ENCODE data around the gene LCE6A. TPM values are rescaled to one million over a fixed set of nuclear protein-coding genes. Genes with fewer than 3 reads are reported as not detected.
A peak's percentile ranks its signal among the peaks of the same experiment; 100 is the strongest.

Gene LCE6A
- total RNA-seq (2014; rRNA removed; shearing (Covaris generic)), result not detected in 2 replicates
- polyA plus RNA-seq (2014; cell fraction: nucleus; rRNA removed), result not detected in 2 replicates

GRCh38 chr1:152842556-152842955 lies at the start of gene LCE6A:
LCE6A (plus strand) TSS chr1:152842856; CDS start chr1:152843521, 665 bp downstream.
- DNase-seq (ENCODE audit: extremely low read depth, low read depth), result no peak

- DNase-seq (ENCODE audit: extremely low read depth, low read depth), result no peak
Measured at GRCh38 chr1:152795686-152796085, 47.0 kb upstream of the LCE6A start.

- DNase-seq (ENCODE audit: extremely low read depth, low read depth), result no peak
Measured at GRCh38 chr1:152796421-152796820, 46.2 kb upstream of the LCE6A start, which contains the start of gene LCE1D. LCE1D (plus strand) TSS chr1:152796721; CDS start chr1:152797795, 1,074 bp downstream.

- DNase-seq (ENCODE audit: extremely low read depth, low read depth), result no peak
Measured at GRCh38 chr1:152801333-152801732, 41.3 kb upstream of the LCE6A start.

GRCh38 chr1:152806576-152806975 lies 36.1 kb upstream of the LCE6A start, which contains the start of gene LCE1C:
LCE1C (minus strand) TSS chr1:152806651; CDS start chr1:152805478, 1,173 bp downstream.
- no peak for DNase-seq (ENCODE audit: extremely low read depth, low read depth)

- DNase-seq (ENCODE audit: extremely low read depth, low read depth), result no peak
Measured at GRCh38 chr1:152811050-152811449, 31.6 kb upstream of the LCE6A start.

GRCh38 chr1:152811671-152812070 lies 31.0 kb upstream of the LCE6A start, which contains the start of gene LCE1B:
LCE1B (plus strand) TSS chr1:152811971; CDS start chr1:152812447, 476 bp downstream.
- DNase-seq (ENCODE audit: extremely low read depth, low read depth), result no peak

- DNase-seq (ENCODE audit: extremely low read depth, low read depth), result no peak
Measured at GRCh38 chr1:152817309-152817708, 25.3 kb upstream of the LCE6A start.

- no peak for DNase-seq (ENCODE audit: extremely low read depth, low read depth)
Measured at GRCh38 chr1:152823294-152823693, 19.4 kb upstream of the LCE6A start.

GRCh38 chr1:152824964-152825363 lies 17.7 kb upstream of the LCE6A start:
- DNase-seq (ENCODE audit: extremely low read depth, low read depth), result no peak

GRCh38 chr1:152827173-152827572 lies 15.5 kb upstream of the LCE6A start, which contains the start of gene LCE1A:
LCE1A (plus strand) TSS chr1:152827473; CDS start chr1:152827473, 0 bp downstream.
- no peak for DNase-seq (ENCODE audit: extremely low read depth, low read depth)

- no peak for DNase-seq (ENCODE audit: extremely low read depth, low read depth)
Measured at GRCh38 chr1:152836870-152837269, 5.8 kb upstream of the LCE6A start.

- no peak for DNase-seq (ENCODE audit: extremely low read depth, low read depth)
Measured at GRCh38 chr1:152855661-152856060, 13.0 kb downstream of the LCE6A start.

GRCh38 chr1:152858062-152858461 lies 15.4 kb downstream of the LCE6A start:
- no peak for DNase-seq (ENCODE audit: extremely low read depth, low read depth)

GRCh38 chr1:152859696-152860095 lies 17.0 kb downstream of the LCE6A start, which contains the start of gene LCE7A:
LCE7A (plus strand) TSS chr1:152859996; CDS start chr1:152860698, 702 bp downstream.
- DNase-seq (ENCODE audit: extremely low read depth, low read depth), result no peak

- DNase-seq (ENCODE audit: extremely low read depth, low read depth), result no peak
Measured at GRCh38 chr1:152860129-152860528, 17.5 kb downstream of the LCE6A start.

GRCh38 chr1:152861374-152861773 lies 18.7 kb downstream of the LCE6A start:
- no peak for DNase-seq (ENCODE audit: extremely low read depth, low read depth)

GRCh38 chr1:152864443-152864842 lies 21.8 kb downstream of the LCE6A start:
- no peak for DNase-seq (ENCODE audit: extremely low read depth, low read depth)

- DNase-seq (ENCODE audit: extremely low read depth, low read depth), result no peak
Measured at GRCh38 chr1:152866321-152866720, 23.7 kb downstream of the LCE6A start.

- peak; percentile 80 for DNase-seq (ENCODE audit: extremely low read depth, low read depth)
Measured at GRCh38 chr1:152869808-152870419, 27.3 kb downstream of the LCE6A start.

- DNase-seq (ENCODE audit: extremely low read depth, low read depth), result peak; percentile 33
Measured at GRCh38 chr1:152870831-152871730, 28.4 kb downstream of the LCE6A start.
